Lung microvascular endothelial cell (primary cell): ENCODE results near the gene CYSTM1. TPM values are rescaled to one million over a fixed set of nuclear protein-coding genes. Genes with fewer than 3 reads are reported as not detected.
A peak's percentile ranks its signal among the peaks of the same experiment; 100 is the strongest.

Source experiments
- DNase-seq, 2 donors: peaks; one replicate each; pipeline versions ENCODE4 v3.0.0 to v3.0.0-alpha.2; 2010; ENCODE audit warnings: low read depth in 2 of 2
- total RNA-seq: library from RNA; depleted of rRNA; stranded (reverse); fragments of >200 nt; gene quantifications from 2 replicates; pipeline ENCODE4 v1.2.1, GENCODE V29; 2014

Gene CYSTM1
- total RNA-seq, 1 donor from 2014 or later: 9.5 TPM

DNA sequence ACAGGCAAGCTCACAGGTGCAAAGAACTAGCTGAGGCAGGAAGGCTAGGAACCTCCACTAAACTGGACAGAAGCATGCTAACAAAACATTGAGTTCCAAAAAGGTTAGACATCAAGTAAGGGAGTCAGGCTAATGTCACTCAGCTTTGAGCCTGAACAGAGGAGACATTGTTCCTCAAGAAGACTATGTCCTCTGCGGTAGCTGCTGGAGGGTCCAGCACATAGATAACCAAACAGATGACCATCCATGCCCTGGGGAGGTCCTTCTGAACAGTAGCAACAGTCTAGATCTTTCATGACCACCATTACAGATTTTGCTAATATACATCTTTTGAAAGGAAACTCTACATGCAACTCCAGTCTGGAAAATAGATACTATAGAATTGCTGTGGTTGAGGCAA is 57.7 kb downstream of the CYSTM1 start:
- no peak for DNase-seq

DNA sequence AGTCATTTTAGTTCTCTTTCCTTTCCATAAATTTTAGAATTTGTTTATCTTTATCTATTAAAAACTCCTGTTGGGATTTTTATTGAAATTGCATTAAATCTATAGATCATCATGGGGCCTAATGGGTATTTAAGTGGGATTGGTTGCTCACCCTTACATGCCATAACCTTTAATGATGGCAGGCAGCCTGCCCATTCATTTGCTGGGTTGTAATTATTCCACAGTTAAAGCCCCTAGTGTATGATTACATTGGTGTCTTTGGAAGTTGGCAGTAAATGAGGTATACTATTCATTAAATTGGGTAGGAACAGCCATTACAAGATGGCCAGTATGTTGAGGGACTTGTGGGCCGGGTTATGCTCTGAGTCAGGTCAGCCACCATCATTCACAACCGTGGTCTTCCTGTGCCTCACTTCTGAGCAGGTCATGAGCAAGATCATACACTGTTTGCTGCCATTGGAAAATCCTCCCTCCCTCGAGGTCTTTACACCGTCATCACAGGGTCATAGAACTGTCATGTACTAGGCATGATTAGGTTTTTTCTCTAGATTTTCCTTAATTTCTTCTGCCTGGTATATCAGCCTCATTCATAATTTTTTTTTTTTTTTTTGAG is 59.5 kb downstream of the CYSTM1 start:
- DNase-seq: no peak

DNA sequence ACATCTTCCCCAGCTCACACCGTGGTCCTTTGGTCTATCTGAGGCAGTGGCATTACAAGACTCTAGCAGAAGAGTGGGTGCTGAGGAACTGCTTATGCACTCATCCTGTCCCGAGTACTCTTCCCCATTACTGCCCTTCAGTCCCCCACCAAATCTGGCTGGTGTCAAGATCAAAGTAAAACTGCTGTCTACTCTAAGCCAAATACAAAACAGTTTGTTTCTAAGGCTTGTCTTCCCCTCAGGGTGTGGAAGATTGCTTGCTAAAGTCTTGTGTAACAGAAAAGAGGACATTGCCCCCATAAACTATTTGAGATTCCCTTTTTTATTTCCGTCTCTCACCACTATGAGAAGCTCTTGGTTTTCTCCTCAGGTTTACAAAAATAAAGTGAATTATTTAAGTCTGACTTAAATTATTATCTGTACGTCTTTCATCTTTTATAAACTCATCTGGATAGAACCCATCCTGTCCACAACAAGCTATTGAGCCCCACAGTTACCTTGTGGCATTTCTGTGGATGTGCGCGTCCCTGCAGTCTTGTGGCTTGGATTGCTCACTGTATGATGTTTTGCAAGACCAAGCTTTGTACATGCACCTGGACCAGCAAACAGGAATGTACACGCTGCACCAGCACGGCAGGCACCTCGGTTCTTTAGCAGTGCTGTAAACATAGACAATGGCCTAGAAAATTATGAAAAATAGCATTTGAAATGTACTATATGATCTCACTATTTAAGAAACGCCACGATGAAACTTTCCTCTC is 61.0 kb downstream of the CYSTM1 start:
- no peak for DNase-seq

DNA sequence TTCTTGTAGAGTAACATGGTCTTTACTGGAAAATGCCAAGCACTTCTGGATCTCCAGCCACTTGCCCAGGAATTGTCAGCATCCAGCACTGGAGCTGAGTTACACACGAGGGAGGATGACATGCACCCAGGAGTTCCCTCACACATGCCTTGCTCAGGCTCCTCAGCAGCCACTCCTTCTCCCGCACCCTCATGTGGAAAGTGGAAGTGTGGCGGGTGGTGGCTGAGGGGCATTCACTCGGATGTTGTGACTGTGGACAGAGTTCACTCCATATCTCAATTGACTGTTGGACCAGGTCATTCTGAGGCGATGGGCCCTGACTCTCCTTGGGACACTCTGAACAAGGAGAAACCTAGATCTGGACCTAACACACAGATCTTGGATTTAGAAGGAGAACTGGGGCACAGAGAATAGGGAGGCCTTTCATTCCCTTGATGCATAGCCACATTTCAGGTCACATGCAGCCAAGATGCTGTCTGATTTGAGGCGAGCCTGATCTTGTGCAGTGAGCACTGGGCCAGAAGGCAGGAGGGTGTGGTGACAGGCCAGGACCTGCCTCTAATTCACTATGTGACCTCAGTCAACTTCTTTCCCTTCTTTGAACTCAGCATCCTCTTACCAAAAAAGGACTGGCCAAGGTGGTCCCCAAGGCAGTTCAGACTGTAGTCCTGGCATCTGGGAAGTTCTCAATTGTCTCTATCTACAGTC is 62.1 kb downstream of the CYSTM1 start:
- DNase-seq: no peak

DNA sequence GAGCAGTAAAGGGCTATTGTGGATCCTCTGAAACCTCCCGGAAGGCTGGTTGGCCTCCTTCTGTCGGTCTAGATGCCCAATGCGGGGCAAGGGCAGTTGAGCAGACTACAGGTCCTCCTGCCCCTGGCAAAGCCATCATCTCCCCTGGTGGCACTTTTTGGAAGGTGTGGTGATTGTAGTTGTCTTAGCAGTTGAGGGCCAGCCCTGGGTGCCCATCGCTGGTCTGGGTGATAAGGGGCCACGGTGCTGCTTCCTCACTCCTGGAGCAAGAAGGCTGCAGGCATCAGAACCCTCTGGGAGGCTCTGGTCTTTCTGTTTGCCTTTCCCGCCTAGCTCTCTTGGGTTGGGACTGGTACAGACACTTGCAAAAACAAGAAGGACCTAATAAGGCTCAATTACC is 63.8 kb downstream of the CYSTM1 start:
- no peak for DNase-seq

DNA sequence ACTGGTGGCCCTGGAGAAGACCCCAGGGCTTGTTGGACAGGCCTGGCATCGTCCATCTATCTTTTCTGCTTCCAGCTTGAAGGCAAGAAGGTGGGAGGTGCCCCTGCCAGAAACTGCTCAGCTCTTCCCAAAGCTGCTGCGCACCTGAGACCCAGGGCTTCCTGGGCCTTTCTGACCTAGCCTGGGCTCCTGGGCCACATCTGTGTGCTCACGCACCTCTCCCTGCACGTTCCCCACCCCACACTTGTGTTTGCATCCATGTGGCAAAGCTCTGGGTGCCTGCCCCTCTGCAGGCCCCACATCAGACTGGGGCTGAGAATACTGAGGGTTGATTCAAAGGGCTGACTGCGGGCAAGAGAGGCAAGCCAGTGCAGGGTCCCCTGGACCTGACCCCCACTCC is 64.5 kb downstream of the CYSTM1 start:
- DNase-seq: no peak

DNA sequence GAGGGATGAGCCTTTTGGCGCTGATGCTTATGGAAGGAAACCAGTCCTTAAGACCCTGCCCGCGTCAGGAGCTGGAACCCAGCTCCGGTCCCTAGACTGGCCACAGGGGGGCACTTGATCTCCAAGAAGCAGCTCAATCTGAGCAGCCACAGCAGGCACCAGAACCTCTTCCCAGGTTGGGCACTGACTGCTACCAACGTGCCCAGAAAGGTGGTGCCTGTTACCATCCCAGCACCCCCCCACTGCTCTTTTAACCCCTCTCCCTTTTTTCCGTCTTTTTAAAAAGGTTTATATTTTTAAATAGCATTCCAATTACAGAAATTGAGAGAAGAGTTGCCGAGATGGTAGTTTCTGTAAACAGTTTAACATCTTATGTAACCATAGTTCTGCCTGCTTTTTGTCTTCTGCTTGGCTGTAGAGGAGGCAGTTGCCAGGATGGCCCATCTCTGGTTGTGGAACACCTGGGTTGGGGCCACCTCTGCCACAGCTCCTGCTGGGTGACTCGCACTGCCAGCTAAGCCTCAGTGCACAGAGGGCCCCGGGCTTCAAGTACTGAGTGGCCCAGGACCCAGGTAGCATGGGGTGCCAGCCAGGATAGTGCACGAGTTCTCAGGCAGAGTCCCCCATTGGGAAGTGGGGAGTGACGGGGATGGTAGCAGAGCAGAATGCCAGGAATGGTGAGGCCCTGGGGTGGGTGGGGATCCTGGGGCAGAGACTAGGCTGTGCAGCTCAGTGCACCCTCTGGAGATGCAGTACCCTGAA is 65.1 kb downstream of the CYSTM1 start:
- peak; percentile 72 to 77 for DNase-seq

DNA sequence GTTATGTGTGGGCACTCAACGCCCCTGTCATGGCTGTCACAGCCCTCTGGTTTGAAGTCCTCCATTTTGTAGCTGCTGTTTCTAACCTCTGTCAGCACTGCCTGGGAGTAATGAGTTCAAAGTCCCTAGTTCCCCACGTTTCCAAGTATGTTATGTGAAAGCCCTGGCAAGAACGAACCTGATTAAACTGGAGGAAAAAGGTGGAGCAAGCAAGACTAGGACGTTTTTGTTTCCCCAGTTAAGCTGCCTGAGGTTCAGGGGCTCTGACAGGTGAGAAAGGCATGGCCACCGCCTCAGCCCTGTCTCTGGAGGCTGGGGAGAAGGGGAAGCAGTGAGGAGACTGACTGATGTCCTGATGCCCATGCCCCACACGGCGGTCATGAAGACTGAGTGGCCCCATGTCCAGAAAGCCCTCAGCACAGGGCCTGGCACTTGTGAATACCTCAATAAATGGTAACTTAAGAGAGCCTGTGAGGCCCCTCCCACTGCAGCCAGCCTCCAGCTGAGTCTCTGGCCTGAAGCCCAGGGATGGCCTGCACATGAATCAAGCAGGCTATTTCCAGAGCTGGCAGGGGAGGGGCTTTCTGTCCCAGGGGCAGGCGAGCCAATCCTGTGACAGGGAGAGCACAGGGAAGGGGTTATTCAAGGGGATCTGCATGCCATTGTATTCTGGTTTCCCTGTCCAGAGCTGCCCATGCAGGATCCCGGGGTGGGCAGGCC is 66.2 kb downstream of the CYSTM1 start:
- peak; percentile 91 to 96 for DNase-seq

DNA sequence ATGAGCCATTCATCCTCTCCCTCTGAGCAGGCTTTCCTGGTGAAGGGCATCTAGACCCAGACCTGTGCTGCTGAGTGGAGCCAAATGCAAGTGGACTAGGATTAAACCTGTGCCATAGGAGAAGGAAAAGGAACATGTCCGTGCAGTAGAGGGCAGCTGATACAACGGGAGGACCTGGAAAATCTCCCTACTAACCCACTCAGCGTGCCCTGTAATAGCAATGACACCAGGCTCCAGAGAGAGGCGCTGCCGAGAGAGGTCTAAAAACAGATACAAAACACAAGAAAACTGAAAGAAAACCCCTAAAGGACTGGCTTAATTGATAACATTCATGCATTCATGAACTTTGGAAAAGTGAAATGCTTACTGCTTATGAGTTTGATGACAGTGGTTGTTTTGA is 67.1 kb downstream of the CYSTM1 start:
- DNase-seq: peak in 1 of 2 donors; percentile 22

DNA sequence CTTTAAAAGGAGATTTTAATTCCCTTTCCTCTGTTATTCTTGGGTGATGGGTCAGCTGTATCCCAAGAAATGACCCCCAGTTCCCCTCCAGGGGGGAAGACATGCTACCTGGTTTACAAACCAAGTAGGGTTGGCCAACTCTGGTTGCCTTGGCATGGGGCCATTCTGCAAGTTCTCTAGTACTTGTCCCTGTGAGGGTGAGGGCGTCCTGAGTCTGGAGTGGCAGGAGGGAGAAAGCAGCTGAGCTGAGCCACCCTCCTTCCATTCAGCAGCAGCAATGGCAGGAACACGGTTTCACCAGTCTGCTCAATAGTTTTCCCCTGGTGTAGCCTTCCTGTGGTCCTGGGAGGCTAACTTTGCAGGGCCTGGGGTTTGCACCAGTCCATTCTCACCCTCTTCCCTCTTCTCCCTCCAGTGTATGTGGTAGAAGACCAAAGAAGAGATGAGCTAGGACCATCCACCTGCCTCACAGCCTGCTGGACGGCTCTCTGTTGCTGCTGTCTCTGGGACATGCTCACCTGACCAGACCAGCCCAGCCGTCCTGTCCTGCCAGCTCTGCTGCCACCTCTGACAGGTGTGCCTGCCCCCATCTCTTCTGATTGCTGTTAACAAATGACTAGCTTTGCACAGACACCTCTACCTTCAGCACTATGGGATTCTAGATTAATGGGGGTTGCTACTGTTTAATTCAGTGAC is 68.0 kb downstream of the CYSTM1 start:
- no peak for DNase-seq

DNA sequence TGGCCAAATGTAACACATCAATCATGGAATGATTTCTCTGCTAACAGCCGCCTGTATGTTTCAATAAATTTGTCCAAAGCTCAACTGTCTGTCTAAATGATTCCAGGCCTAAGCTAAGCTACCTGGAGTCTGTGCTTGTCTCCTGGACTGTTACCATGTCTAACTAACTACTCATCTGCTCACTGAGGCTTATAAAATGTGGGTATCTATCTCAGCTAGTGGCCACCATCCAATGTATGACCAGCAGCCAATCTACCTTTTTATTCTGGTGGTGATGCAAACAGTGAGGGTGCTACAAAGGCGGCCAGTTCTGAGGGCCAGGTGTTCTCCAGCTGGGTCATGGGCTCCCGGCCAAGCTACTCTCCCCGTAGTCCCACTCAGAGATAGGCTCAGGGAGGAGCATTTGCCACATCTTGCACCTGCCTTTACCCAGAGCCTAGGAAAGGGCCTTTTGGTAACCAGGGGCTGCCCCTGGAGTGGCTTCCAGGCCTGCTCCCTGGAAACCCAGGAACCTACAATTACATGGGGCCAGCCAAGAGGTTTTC is 68.8 kb downstream of the CYSTM1 start:
- DNase-seq: no peak

DNA sequence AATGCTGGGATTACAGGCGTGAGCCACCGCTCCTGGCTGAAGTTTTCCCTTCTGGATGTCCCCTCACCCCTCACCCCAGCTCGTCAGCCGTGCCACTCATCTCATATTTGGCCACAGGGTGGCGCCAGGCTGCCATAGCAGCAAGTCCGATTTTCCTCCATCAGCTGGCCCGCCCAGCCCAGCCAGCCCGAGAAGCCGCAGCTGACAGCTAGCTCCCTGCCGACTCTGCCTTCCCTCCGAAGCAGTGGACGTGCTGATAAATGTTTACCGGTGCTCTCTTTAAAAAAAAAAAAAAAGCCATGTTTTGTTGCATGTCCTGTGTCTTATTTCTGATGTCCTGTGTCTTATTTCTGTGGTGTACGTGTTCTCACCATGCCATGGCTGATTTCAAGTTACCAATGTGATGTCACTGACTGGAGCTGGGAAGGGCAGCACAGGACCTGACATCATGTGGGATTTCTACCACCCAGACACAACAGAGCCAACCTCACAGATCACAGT is 69.6 kb downstream of the CYSTM1 start:
- peak; percentile 96 for DNase-seq

DNA sequence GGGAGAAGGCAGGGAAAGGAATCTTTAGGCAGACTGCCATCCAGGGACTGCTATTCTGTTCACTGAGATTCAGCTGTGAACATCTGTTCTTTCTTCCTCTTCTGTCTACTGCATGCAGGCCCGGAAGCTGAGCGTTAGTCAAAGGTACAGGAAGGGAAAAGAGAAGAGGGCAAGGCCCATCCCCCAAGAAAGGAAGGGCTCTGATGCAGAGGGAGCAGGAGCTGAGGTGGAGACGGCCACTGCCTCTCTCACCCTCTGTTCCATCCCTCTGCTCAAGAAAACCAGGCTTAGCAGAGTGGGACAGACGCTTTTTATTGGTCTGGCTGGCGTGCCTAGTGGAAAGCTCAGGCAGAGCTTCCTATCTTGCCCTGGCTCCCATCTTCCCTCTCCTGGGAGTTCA is 70.4 kb downstream of the CYSTM1 start:
- DNase-seq: peak in 1 of 2 donors; percentile 81

DNA sequence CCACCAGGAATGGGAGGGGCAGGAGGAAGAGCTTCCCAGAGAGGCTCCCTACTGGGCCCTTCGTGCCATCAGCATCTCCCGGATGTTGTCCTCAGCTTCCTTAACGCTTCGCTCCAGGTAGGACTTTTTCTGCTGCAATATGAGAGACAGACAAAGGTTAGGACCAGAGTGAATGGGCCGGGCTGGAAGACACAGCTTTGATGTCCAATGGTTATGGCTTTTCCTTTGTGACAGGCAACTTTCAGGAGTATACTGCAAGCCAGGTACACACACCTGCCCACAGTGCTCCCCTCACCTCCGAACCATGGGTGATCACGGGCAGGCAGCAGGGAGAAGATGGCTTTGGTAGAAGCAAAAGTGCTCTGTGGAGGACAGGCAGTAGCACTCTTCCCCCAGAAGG is 70.9 kb downstream of the CYSTM1 start:
- no peak for DNase-seq

DNA sequence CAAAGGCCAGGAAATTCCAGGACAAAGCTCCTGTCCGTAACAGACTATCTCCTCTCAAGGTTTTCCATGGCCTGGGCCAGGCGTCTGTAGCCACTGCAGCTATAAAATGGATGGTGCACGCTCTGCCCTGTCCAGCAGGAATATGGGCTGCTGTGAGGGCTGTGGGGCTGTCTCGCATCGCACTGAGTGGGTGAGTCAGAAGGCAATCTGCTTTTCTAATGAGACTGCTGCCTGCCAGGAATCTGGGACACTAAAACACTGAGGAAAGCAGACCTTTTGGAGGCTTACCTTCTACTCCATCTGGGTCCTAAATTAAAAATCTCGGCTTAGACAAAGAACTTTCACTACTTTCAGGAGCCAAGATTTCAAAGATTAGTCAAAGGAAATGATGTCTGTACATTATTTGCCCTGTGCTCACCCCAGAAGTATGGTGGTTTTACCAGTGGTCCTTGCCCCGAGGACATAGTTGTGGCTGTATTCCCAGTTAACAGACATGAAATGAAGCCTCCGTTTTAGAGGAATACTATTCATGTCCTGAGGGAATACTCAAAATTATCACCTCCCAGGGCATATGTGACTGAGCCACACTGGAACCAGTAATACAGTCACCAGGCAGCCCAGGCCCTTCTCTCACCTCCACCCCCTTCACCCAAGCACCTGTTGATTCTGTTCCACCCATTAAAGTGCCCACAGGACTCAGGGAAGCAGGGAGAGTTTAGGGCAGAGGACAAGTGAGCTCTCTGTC is 71.6 kb downstream of the CYSTM1 start:
- peak; percentile 82 to 86 for DNase-seq

DNA sequence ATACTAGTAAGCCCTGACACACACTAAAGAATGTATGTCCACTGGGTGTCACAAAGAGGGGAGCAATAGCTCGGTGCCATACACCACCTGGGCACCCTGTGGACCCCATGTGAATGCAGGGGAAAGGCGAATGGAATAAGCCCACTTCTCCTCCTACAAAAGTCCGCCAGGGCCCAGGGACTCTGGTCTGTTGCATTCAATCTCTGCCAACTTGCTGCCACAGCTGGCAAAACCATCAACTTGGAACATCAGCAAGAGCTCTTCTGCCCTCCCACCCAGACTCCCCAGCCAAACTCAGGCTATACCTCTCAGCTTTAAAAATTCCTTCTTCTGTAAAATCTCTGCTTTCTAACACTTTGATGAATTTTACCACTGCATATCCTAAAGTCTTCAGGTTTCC is 73.4 kb downstream of the CYSTM1 start:
- DNase-seq: no peak

DNA sequence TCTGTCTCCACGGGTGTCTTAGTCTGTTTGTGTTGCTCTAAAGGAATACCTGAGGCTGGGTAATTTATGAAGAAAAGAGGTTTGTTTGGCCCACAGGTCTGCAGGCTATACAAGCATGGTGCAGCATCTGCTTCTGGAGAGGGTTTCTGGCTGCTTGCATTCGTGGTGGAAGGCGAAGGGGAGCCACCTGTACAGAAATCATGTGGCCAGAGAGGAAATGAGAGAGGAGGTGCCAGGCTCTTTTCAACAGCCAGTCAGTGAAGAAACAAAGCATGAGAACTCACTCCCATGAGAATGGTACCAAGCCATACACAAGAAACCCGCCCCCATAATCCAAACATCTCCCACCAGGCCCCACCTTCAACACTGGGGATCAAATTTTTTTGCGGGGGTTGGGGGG is 74.5 kb downstream of the CYSTM1 start:
- DNase-seq: no peak

DNA sequence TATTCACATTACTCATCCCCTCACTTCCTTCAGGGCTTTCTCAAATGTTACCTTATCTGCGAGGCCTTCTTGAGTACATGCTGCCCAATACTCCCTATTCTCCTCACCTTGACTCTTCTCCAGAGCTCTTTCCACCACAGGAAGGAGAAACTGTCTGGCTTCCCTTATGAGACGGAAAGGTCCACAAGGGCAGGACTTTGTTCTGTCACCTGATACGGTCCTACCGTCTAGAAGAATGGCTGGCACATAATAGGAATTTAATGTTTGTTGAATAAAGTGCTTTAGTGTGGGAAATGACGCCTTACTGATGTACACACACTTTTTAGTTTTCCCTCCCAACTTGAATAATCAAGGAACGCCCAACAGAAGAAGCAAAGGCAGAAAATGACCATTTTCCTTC is 75.4 kb downstream of the CYSTM1 start:
- peak in 1 of 2 donors; percentile 45 for DNase-seq

DNA sequence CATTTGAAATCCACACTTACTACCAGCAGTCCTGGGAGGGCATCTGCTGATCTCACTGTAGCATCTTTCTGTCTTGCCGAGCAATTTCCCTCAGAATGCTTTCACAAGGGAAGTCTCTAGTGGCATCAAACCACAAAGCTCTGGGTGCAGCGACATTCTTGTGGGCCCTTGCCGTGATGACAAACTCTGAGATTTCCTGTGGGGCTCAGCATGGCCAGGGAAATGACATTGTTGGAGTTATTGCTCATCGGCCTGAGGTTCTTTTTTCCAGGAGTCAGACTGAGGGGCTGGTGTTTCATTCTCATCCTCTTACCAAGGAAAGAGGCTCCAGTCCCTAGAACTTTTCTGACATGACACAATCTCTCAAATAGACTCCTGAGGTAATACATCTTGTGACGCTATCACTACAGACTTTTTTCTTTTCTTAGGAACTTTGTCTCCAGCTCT is 76.6 kb downstream of the CYSTM1 start:
- peak; percentile 32 to 97 for DNase-seq
